WTC11 (cell line): ENCODE results near the gene LRRN4.

Experiments used
- ATF2 ChIP-seq: sonication (generic); formaldehyde crosslinking; IDR thresholded peaks from 2 replicates; pipeline ENCODE4 v1.8.1; 2022; ENCODE audit warnings: low read depth, missing genetic modification reagents, borderline replicate concordance
- CREM ChIP-seq: sonication (generic); formaldehyde crosslinking; IDR thresholded peaks from 2 replicates; pipeline ENCODE4 v1.8.1; 2022; ENCODE audit warnings: mild to moderate bottlenecking, missing genetic modification reagents, moderate library complexity
- JAZF1 ChIP-seq: fragments of 250-450 bp; sonication (Bioruptor Pico); IDR thresholded peaks from 2 replicates; pipeline ENCODE4 v1.9.0; 2021; ENCODE audit warnings: moderate library complexity, mild to moderate bottlenecking, inconsistent platforms
- NFYB ChIP-seq: sonication (generic); formaldehyde crosslinking; conservative IDR thresholded peaks from 2 replicates; pipeline ENCODE4 v1.8.0; 2022; ENCODE audit warnings: low read depth, missing genetic modification reagents
- RELA ChIP-seq: sonication (generic); formaldehyde crosslinking; IDR thresholded peaks from 2 replicates; pipeline ENCODE4 v1.8.1; 2022; ENCODE audit warnings: missing genetic modification reagents, mild to moderate bottlenecking, borderline replicate concordance
- TF ChIP-seq, protein P1 (sequence below): sonication (generic); formaldehyde crosslinking; IDR thresholded peaks from 2 replicates; pipeline ENCODE4 v1.8.0; 2022; ENCODE audit warnings: mild to moderate bottlenecking, missing genetic modification reagents
- TF ChIP-seq, protein P2 (sequence below): fragments of 200-600 bp; IDR thresholded peaks from 2 replicates; pipeline ENCODE4 v1.8.0; 2022; ENCODE audit warnings: antibody characterized with exemption

DNA sequence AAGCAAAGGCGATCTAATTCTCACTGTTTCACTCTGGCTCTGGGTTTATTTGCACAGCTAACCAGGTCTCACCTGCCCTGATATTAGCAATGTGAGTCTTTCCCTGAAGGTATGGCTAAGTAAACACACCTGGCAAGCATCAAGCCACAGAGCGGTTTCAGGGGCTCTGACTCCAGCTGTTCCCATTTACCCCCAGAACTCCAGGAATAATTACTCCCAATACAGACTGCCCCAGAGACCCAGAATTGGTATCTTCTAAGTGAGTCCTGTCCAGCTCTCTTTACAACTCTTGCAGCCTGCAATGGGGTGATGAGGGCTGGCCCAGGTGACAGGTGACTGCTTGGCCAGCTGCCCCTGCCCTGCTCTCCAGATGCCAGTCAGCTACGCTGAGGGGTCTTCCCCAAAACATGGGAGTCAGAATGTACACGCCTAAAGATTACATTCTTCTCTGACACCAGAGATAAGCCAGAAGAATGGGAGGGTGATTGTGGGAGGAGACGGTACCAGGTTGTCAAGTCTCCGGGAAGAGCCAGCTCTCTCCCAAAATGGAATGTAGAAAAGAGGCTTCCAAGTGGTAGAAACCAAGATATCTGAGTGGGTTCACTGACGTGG lies 4.9 kb upstream of the LRRN4 start:
- TF ChIP-seq, protein P1, sequence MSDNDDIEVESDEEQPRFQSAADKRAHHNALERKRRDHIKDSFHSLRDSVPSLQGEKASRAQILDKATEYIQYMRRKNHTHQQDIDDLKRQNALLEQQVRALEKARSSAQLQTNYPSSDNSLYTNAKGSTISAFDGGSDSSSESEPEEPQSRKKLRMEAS (CRISPR knock-in tag), result no peak
- no peak for TF ChIP-seq RELA (CRISPR knock-in tag)
- TF ChIP-seq NFYB (CRISPR knock-in tag), result no peak
- TF ChIP-seq, protein P2, sequence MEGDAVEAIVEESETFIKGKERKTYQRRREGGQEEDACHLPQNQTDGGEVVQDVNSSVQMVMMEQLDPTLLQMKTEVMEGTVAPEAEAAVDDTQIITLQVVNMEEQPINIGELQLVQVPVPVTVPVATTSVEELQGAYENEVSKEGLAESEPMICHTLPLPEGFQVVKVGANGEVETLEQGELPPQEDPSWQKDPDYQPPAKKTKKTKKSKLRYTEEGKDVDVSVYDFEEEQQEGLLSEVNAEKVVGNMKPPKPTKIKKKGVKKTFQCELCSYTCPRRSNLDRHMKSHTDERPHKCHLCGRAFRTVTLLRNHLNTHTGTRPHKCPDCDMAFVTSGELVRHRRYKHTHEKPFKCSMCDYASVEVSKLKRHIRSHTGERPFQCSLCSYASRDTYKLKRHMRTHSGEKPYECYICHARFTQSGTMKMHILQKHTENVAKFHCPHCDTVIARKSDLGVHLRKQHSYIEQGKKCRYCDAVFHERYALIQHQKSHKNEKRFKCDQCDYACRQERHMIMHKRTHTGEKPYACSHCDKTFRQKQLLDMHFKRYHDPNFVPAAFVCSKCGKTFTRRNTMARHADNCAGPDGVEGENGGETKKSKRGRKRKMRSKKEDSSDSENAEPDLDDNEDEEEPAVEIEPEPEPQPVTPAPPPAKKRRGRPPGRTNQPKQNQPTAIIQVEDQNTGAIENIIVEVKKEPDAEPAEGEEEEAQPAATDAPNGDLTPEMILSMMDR, result no peak
- no peak for TF ChIP-seq JAZF1
- TF ChIP-seq CREM, result no peak
- no peak for TF ChIP-seq ATF2 (CRISPR knock-in tag)
